NCI-H2227 treated with DMSO at 0.1 percent for 48 hours (cell line): ENCODE data around the gene VPS13C.

ENCODE experiments used
- DNase-seq: peaks from one replicate; lab custom pipeline; 2025; lab: John Stamatoyannopoulos, UW

Gene VPS13C, protein sequence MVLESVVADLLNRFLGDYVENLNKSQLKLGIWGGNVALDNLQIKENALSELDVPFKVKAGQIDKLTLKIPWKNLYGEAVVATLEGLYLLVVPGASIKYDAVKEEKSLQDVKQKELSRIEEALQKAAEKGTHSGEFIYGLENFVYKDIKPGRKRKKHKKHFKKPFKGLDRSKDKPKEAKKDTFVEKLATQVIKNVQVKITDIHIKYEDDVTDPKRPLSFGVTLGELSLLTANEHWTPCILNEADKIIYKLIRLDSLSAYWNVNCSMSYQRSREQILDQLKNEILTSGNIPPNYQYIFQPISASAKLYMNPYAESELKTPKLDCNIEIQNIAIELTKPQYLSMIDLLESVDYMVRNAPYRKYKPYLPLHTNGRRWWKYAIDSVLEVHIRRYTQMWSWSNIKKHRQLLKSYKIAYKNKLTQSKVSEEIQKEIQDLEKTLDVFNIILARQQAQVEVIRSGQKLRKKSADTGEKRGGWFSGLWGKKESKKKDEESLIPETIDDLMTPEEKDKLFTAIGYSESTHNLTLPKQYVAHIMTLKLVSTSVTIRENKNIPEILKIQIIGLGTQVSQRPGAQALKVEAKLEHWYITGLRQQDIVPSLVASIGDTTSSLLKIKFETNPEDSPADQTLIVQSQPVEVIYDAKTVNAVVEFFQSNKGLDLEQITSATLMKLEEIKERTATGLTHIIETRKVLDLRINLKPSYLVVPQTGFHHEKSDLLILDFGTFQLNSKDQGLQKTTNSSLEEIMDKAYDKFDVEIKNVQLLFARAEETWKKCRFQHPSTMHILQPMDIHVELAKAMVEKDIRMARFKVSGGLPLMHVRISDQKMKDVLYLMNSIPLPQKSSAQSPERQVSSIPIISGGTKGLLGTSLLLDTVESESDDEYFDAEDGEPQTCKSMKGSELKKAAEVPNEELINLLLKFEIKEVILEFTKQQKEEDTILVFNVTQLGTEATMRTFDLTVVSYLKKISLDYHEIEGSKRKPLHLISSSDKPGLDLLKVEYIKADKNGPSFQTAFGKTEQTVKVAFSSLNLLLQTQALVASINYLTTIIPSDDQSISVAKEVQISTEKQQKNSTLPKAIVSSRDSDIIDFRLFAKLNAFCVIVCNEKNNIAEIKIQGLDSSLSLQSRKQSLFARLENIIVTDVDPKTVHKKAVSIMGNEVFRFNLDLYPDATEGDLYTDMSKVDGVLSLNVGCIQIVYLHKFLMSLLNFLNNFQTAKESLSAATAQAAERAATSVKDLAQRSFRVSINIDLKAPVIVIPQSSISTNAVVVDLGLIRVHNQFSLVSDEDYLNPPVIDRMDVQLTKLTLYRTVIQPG (N-terminal part only)

DNA sequence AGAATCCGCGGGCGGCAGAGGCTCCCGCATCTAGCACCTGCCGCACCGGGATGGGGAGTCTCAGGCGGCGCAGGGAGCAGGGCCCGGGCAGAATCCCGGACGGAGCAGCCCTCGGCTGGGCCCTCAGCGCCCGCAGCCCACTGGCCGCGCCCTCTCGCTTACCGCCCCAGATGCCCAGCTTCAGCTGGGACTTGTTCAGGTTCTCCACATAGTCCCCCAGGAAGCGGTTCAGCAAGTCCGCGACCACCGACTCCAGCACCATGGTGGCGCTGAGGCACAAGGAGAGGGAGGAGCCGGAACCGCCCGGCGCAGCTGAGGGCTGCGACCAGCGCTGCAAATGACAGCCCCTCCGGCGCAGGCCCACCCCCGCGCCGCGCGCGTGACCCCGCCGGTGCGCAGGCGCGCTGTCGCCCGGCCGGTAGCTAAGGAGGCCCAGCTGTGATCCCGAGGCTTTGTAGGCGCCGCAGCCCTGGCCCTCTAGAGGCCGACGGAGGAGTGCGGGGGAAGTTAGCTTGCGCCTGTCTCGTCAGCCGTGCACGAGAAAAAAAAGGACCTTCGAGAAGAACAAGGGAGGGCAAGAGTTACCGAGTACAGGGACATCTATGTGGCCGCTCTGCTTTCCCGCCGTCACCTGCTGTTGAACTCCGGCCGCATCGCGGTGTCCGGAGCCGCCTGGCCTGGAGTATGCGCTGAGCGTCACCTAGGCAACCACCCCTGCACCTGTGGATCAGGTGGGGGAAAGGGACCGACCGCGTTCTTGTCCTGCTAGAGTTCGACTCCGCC is at the start of gene VPS13C:
VPS13C (minus strand) TSS at position 335 of the 783 bp plus-strand sequence; CDS start at position 262, 73 bp downstream.
- DNase-seq, result peak; percentile 83

GRCh38 chr15:62109437-62109836 is 49.2 kb upstream of the VPS13C start:
- no peak for DNase-seq

DNA sequence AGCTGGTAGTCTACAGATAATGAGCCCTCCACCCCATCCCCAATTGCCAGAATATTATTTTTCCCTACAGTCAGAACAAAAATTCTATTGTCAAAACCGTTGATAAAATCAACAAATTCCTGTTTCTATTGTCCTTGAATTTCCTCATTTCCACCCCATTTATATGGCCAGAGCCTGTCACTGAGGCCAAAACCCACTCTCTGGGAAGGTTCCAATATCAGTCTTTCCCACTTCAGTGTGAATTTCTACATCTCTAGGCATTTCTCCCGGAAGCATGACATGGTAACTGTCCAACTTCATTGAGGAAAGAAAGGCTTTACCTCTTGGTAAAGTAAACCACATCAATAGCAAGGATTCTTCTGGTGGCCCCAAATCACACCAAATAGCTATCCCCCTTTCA is 48.2 kb upstream of the VPS13C start:
- no peak for DNase-seq

DNA sequence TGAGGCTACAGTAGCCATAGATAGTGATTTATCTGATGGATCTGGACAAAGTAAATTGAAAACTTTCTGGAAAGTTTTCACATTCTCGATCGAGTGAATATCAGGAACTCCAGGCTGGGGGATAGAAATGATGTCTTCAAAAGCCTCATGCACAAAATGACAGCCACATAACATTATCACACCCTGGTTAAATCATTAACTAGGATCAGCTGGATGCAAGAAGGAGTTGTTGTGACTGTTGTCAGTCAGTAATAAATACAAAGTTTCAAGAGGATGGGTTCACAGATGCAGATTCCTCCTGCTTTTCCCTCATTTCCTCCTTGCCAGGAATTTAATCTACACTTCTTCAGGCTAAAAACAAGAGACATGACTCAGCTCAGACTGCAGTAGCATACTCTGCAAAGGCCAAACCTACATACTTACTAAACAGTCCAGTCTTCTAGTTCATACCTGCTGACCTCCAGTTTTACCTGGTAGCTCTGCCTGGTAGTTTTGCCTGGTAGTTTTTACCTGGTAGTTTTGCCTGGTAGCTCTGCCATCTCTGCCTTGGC is 47.4 kb upstream of the VPS13C start:
- DNase-seq, result no peak

- no peak for DNase-seq
Measured at GRCh38 chr15:62106096-62106495, 45.8 kb upstream of the VPS13C start.

GRCh38 chr15:62105266-62105665 is 45.0 kb upstream of the VPS13C start:
- DNase-seq, result no peak

DNA sequence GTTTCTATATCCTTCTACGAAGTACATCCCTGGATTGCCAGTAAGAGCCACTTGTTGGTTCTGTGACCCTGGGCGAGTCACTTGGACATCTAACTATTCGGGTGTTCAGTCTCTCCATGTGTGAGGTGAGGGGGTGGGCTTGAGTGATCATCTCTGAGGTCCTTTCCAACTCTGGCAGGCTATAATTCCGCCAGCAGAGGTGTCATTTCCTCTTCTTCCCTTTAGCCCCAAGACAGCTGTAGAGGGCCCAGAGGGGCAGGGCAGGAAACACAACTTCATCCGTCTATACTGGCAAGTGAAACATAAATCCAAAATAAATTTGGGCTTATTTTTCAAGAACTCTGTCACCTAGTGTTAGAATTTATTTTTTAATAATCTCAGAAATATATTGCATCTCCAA is 44.6 kb upstream of the VPS13C start:
- DNase-seq, result no peak

DNA sequence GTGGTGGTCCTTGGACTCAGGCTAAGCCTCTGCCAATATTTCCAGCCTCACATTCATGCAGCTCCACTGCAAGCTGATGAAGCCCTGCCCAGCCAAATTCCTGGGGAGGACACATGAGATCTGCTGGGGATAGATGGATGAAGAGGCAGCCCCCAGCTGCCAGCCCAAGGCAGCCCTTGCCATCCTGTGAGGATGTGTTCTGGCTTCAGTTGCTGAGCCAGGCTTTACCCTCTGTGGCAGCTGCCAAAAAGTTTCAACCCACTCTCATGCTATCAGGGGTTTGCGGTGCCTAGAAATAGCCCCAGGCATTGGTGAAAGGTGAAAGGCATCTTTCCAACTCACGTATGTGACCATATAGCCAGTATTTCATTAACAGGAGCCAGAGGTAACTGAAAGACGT is 44.2 kb upstream of the VPS13C start:
- DNase-seq, result no peak

DNA sequence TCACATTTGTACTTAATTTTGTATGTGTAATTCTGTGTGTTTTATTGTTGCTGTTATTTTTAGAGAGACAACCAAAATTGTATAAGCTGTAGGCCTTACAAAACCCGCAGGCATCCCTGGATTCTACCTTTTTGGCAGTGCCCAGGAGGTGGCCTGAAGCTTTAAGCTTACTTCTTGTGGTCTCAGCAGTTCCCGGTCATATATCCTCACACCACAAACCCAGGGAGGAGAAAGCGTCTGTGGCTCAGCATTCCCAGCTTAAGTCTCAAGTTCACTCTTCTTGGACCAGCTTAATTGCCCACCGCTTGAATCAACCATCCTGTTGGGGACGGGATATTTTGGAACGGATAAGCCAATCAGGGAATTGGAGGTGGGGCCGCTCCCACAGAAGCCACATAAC is 43.2 kb upstream of the VPS13C start:
- no peak for DNase-seq

GRCh38 chr15:62099094-62099601 is 38.9 kb upstream of the VPS13C start:
- DNase-seq, result no peak

GRCh38 chr15:62094388-62094787 is 34.1 kb upstream of the VPS13C start:
- peak; percentile 25 for DNase-seq

DNA sequence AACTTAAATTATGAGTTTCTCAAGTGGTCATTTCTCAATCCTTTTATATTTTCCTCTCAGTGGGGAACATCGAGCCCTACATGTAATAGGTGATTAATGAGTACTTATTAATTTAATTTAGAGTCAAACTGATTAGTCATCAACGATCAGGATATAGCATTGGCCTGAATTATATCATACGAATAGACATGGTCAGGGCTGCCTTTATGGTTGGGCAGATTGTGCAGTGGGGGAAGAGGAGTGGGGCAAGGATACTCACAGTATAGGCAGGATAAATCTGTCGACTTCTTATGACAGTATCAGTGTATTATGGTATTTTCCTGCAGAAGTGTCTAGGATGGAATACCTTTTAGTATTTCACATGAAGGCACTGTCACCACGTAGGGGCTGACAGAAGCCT is 33.6 kb upstream of the VPS13C start:
- peak; percentile 23 for DNase-seq

DNA sequence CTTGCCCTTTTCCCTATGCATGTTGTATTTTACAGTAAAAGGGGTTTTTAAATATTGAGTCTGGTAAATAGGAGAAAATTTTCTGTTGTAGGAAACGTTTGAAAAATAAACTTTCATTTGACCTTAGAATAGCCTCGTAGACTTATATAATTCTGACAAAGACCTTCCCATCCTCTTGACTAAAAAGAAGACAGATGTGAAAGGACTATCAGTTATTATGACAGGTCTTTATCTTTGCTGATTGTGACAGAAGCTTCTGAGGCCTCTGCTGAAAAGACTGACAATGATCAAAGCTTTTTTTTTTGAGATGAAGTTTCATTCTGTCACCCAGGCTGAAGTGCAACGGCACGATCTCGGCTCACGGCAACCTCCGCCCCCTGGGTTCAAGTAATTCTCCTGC is 30.7 kb upstream of the VPS13C start:
- DNase-seq, result no peak

GRCh38 chr15:62089616-62090015 is 29.4 kb upstream of the VPS13C start:
- no peak for DNase-seq

GRCh38 chr15:62088353-62088693 is 28.1 kb upstream of the VPS13C start:
- DNase-seq, result no peak

DNA sequence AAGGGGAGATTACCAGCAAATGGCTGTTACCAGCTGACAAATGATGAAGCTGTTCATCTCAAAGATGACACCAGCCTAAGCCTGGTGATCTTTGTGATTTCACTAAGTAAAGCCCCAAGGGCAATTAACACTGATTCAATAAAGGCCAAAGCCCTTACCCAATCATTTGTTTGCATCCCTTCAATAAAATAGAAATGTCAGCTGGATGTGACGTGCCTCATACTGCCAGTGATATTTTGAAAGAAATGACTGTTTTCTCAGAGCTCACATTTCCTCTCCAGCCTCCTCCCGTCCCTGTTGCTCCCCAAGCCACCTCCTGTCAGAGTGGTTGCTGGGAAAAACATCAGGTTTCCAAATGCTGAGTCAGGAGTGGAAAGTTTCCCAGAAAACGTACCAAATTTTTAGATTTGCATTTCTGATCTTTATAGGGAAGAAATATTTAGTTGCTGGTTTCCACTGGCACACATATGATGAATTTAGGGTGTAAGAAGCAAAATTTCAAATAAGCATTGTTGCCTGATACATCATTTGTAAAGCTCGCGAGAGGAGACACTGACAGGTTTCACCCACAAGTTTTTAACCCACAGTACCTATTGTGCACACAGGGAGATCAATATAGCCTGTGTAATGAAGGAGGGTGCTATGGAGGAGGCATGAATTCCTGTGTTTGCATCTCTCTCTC is 27.6 kb upstream of the VPS13C start:
- DNase-seq, result no peak

DNA sequence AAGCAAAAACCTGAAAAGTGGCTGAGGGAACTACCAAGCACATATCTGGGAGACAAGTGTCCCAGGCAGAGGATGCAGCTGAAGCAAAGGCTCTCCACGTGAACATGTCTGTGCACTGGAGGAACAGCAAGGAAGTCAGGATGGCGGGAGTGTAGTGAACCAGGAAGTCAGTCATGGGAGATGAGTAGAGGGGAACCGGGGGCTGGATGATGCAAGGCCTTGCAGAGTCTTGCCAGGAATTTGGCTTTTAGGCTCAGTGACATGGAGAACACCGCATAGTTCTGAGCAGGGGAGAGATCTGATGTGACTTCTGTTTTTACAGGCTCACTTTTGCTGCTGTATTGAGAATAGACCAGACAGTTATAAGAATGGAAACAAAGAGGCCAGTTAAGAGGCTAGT is 25.5 kb upstream of the VPS13C start:
- no peak for DNase-seq

DNA sequence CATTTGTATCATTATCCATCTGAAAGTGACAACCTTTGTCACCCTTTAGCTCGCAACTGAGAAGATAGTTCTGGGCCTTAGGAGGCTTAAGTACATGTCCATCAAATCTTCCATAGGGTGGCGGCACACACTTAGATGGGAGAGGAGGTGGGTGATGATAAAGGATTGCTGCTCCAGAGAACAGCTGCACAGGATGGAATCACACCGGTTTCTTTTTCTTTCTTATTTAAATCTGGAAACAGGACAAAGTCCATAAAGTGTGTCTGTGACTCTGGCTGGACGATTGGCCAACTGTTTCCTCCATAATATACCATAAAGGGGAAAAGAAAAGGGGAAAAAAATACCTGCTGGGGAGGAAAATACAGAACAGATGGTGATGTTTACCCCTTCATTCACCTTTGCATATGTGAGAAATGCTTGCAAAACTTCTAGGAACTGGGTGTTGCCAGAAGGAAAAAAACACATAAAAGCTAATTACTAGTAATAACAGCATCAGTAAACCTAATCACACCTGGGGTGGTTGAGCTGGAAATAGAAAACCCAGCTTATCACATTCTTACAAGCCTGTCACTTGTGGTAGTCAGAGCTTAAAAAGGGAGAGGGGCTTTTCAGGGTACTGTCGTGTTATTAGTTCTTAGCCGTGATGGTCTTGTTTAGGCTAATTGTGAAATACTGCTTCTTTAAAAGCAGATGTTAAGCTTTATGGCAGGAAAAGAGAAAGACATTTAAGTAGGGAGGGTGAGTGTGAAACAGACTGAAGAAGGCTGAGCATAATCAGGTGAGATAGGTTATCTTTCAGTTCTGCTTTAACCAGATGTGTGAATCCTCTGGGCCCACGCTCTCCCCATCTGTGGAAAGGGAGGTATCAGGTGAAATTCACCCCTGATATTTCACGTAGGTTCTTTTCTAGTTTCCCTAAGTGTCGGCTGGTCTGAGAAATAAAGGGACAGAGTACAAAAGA is 23.2 kb upstream of the VPS13C start:
- no peak for DNase-seq

DNA sequence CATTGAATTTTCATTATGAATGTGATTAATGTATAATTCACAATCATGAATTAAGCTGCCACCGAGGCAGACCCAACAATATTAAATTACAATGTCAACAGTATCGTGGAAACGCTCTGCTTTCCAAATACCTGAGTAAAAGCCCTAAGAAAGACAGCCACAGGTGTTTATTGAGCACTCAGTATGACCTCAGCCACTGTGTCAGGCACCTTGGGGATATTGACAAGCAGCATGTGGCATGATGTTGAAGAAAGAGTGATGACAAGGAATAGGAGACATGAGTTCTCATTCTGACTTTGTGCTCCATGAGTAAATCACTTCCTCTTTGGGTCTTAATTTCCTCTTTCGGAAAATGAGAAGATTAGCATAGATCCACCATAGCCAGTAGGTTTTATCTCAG is 19.3 kb upstream of the VPS13C start:
- DNase-seq, result no peak
